A673 (cell line): ENCODE data around the gene CTRL. TPM values are rescaled to one million over a fixed set of nuclear protein-coding genes. Genes with fewer than 3 reads are reported as not detected.

ENCODE experiments used
- BruUV-seq: library from RNA; stranded (reverse); fragments of 400-500 nt; replicated peaks from 2 replicates; lab custom pipeline; 2021; lab: Mats Ljungman, UMichigan
- CTCF ChIA-PET: fragments of 300-600 bp; sonication (Branson Sonifier 250); formaldehyde crosslinking; loops from one replicate; lab custom pipeline; 2022; ENCODE audit warnings: antibody characterized with exemption; lab: Charles Lee
- POLR2A ChIA-PET: fragments of 300-600 bp; sonication (Branson Sonifier 250); formaldehyde crosslinking; loops from one replicate; lab custom pipeline; 2022; ENCODE audit warnings: antibody characterized with exemption; ENCODE audit not compliant: low non-redundant PET; lab: Charles Lee
- DNase-seq: peaks from one replicate; pipeline ENCODE4 v3.0.0-alpha.2; 2015; ENCODE audit warnings: low spot score
- H3K27ac ChIP-seq: fragments of 200-600 bp; sonication (generic); 2 replicates; pipeline ENCODE4 v1.5.1; 2016; ENCODE audit warnings: mixed run types, low read depth, mild to moderate bottlenecking, mixed read lengths, antibody characterized with exemption, low read length; ENCODE audit not compliant: poor library complexity, severe bottlenecking
- H3K27me3 ChIP-seq: fragments of 200-600 bp; sonication (generic); replicated peaks from 2 replicates; pipeline ENCODE4 v1.6.1; 2017; ENCODE audit warnings: mixed run types, low read depth, mild to moderate bottlenecking, mixed read lengths, antibody characterized with exemption, low read length; ENCODE audit not compliant: insufficient read depth, poor library complexity
- H3K36me3 ChIP-seq: fragments of 200-600 bp; sonication (generic); 2 replicates; pipeline ENCODE4 v1.6.1; 2016; ENCODE audit warnings: mixed run types, mild to moderate bottlenecking, mixed read lengths, antibody characterized with exemption, low read length; ENCODE audit not compliant: insufficient read depth, poor library complexity, severe bottlenecking
- H3K4me1 ChIP-seq: fragments of 200-600 bp; sonication (generic); 2 replicates; pipeline ENCODE4 v1.6.1; 2017; ENCODE audit warnings: mixed run types, mild to moderate bottlenecking, mixed read lengths, antibody characterized with exemption, low read length; ENCODE audit not compliant: insufficient read depth, poor library complexity, severe bottlenecking
- H3K4me3 ChIP-seq: fragments of 200-600 bp; sonication (generic); 2 replicates; pipeline ENCODE4 v1.5.1; 2016; ENCODE audit warnings: low read depth, mixed run types, mild to moderate bottlenecking, mixed read lengths, low read length; ENCODE audit not compliant: poor library complexity, severe bottlenecking
- H3K9me3 ChIP-seq: fragments of 200-600 bp; sonication (generic); 2 replicates; pipeline ENCODE4 v1.6.1; 2016; ENCODE audit warnings: mixed run types, low read depth, mild to moderate bottlenecking, mixed read lengths, antibody characterized with exemption, low read length; ENCODE audit not compliant: poor library complexity, severe bottlenecking
- EZH2 ChIP-seq: fragments of 200-600 bp; sonication (generic); IDR thresholded peaks from 2 replicates; pipeline ENCODE4 v1.6.1; 2017; ENCODE audit warnings: borderline replicate concordance, low read depth, mild to moderate bottlenecking, mixed read lengths, antibody characterized with exemption, low read length; ENCODE audit not compliant: poor library complexity, severe bottlenecking
- intact Hi-C: fragments of 100-400 bp; cut with micrococcal nuclease; formaldehyde crosslinking; loops from one replicate; pipeline ENCODE4 v1.10.0; 2022; ENCODE audit not compliant: unreplicated experiment
- total RNA-seq: library from RNA; stranded (reverse); gene quantifications from 2 replicates; pipeline ENCODE4 v1.2.3, GENCODE V29; 2021
- TF ChIP-seq, protein P1 (sequence below): fragments of 300-800, 200-600 bp; sonication (generic); conservative IDR thresholded peaks from 2 replicates; pipeline ENCODE4 v1.5.1; 2017; ENCODE audit warnings: low read depth, mild to moderate bottlenecking, antibody characterized with exemption, low read length, moderate library complexity, mixed read lengths

Gene CTRL
- total RNA-seq, 1 experiment from 2014 or later = 2.9 TPM

DNA sequence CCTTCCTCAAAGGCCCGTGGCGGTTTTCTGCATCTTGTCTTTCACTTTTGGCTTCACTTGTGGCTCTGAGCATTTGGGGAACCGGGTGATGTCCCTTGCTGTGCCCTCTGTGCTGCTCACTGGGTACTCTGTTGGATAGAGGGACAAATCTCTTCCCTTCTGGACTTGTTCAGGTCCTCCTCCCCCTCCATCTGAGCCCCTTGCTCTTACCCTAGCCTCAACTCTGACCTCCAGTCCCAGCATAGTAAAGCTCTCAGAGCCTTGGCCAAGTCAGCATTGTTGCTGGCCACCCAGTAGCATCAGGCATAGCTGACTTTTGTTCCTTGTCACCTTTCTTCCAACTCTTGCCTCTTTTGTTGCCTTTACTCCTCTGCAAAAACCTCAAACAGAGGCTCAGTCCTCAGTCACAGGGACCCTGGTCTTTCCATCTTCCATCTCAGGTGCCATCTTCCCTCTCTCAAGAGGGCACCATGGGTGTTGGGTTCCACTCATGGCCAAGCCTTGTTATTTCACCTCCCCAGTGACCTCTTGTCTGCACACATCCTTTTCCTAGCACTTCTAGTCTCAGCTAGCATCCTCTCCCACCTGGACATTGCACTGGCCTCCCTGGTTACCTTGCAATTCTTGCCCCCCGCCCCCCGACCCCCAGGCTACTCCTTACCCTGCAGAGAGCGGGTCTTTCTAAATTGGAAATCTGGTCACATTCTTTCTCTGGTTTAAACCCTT, 5.4 kb upstream of the CTRL start:
- TF ChIP-seq EZH2 = no peak
- TF ChIP-seq, protein P1, sequence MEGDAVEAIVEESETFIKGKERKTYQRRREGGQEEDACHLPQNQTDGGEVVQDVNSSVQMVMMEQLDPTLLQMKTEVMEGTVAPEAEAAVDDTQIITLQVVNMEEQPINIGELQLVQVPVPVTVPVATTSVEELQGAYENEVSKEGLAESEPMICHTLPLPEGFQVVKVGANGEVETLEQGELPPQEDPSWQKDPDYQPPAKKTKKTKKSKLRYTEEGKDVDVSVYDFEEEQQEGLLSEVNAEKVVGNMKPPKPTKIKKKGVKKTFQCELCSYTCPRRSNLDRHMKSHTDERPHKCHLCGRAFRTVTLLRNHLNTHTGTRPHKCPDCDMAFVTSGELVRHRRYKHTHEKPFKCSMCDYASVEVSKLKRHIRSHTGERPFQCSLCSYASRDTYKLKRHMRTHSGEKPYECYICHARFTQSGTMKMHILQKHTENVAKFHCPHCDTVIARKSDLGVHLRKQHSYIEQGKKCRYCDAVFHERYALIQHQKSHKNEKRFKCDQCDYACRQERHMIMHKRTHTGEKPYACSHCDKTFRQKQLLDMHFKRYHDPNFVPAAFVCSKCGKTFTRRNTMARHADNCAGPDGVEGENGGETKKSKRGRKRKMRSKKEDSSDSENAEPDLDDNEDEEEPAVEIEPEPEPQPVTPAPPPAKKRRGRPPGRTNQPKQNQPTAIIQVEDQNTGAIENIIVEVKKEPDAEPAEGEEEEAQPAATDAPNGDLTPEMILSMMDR = no peak
- CTCF ChIA-PET = no interaction called here
- Histone ChIP-seq H3K4me1 (peaks cover 16% of the 10 kb centered on the region), H3K9me3 (no peaks in the 10 kb centered on the region), H3K4me3 (peak overlapping the region; percentile 85), H3K36me3 (no peaks in the 10 kb centered on the region), H3K27ac (peak overlapping the region; percentile 75), H3K27me3 (no peaks in the 10 kb centered on the region)
- no TSS peak for BruUV-seq
- peak; percentile 60 for DNase-seq
- intact Hi-C loops = no loop called here
- POLR2A ChIA-PET = no interaction called here

DNA sequence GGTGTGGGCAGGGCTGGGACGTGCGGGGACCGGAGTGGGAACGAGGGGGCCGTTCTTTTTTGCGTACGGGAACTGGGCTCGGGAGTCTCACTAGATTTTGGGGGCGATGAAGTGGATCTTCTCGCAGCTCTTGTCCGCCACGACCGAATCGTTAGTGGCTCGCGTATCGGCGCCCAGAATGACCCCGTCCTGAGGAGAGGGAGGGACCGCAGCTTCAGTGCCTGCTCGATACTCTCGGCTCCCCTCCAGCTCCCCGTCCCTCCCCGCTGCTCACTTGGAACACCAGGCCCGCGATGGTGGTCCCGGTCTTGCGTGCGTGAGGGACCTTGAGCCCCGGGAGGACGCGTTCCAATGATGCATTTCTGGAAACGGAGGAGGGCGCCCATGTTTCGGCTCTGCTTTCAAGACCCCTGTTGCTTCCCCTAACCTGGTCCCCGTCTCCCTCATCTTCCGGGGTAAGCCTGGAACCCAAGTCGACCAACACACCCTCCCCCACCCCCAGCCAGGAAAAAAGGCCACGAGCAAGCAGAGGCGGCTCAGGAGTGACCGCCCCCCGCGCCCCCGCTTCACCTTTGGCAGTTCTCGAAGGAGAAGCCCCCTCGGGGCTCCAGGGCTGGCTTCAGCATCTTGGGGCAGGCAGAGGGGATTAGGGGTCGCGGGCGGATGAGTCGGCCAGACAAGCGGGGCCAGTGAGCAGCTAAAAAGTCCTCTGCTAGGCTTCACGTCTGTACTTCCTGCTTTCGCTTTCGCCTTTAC, 4.6 kb upstream of the CTRL start, which contains the start of gene PSMB10:
Gene PSMB10 (minus strand): TSS at position 727 of the 756 bp plus-strand sequence. CDS start 101 bp downstream, at position 626.
- no peaks in the 10 kb centered on the region for H3K9me3 ChIP-seq
- H3K4me3 ChIP-seq = peak within 1 kb of the TSS; percentile 85
- H3K27ac ChIP-seq = peak within 1 kb of the TSS; percentile 75
- no peaks in the 10 kb centered on the region for H3K27me3 ChIP-seq
- DNase-seq = peak; percentile 55
- TSS peak; percentile 40 for BruUV-seq
- no peak for TF ChIP-seq EZH2
- TF ChIP-seq, protein P1 = no peak
- H3K36me3 ChIP-seq = peaks cover 2% of the 10 kb centered on the region
- H3K4me1 ChIP-seq = peaks cover 16% of the 10 kb centered on the region
- intact Hi-C loops = no loop called here
- POLR2A ChIA-PET = interaction anchor here (0.6 kb wide), 1 partner anchor 306 kb away, joined by 8 read pairs; no protein-coding TSS in a partner anchor
- CTCF ChIA-PET = interaction anchor here (1.1 to 1.5 kb wide), 2 partner anchors 10 to 52 kb away, joined by 3 to 7 read pairs; partner anchors contain the start of gene NRN1L

DNA sequence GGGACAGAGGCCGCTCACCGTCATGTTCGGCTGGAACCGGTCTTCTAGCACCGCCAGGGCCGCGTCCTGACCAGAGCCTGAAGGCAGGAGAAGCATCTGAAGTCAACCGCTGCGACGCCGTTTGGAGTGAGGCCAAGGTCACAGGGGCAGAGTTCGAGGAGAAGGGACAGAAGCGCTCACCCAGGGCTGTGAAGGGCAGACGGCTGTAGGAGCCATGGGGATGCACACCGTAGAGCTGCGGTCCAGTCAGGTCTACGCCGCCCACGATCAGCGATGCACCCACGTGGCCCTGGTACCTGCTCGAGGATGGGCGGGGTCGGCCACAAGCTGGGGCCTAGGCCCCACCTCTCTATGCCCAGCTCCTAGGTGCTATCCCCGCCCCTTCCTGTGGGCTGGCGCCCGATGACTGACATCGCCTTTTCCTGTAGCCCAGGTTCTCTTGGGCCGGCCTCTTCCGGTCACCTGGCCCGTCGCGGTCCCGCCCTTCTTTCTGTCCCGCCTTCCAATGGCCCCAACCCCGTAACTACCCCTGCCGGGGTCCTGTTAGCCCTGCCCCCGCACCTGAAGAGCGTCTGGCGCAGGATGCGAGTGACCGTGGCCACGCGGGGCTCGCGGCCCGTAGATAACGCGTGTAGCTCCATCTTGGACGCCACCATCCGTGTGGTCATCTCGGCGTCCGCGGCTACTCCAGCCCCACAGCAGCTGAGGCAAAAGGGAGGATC, 3.9 kb upstream of the CTRL start:
- TF ChIP-seq, protein P1 = no peak
- no peak for TF ChIP-seq EZH2
- no TSS peak for BruUV-seq
- Histone ChIP-seq H3K4me3 (peak overlapping the region; percentile 85), H3K4me1 (peaks cover 16% of the 10 kb centered on the region), H3K27ac (peak overlapping the region; percentile 75), H3K9me3 (no peaks in the 10 kb centered on the region), H3K27me3 (no peaks in the 10 kb centered on the region), H3K36me3 (peaks cover 3% of the 10 kb centered on the region)
- intact Hi-C loops = no loop called here
- DNase-seq = peak; percentile 96
- ChIA-PET CTCF (interaction anchor here (0.7 to 1.5 kb wide), 3 partner anchors 9 to 89 kb away, joined by 3 to 7 read pairs (median 3); partner anchors contain the start of gene NRN1L), POLR2A (interaction anchor here (0.6 kb wide), 1 partner anchor 307 kb away, joined by 8 read pairs; no protein-coding TSS in a partner anchor)
